ENCODE results near the gene KBTBD6. TPM values are rescaled to one million over a fixed set of nuclear protein-coding genes. Genes with fewer than 3 reads are reported as not detected.

KBTBD6 gene
- total and polyA plus RNA-seq, 4 donors, result 2.1 to 5.1 (median 3.8) TPM

DNA sequence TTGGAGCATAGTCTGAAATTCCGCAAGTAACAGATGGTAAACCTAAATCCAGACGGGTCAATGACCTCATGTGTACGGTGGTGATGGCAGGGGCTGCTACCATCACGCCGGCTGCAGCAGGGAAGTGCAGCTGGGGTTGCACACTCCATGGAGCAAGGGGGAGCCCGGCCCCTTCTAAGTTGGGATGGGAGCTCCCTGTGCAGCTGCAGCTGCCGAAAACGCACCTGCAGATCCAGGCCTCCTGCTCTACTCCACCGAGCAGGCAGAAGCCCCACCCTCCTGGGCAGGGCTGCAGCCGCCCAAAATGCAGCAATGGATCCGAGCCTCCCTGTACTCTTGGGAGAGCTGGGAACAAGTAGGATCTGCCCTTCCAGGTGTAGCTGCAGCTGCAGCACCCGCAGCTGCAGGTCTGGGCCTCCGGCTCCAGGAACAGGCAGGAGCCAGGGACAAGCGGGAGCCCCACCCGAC lies 25.5 kb downstream of the KBTBD6 start:
- H3K9ac ChIP-seq (ENCODE audit: low read depth in 1 of 2, low read length in 2 of 2), result no peak overlapping the region
- H3K9me3 ChIP-seq (ENCODE audit: control insufficient read depth in 4 of 4, low read length in 3 of 4), result no peaks in the 10 kb centered on the region
- H3K27ac ChIP-seq (ENCODE audit: low read depth in 1 of 2, low read length in 2 of 2), result no peak overlapping the region
- H3K36me3 ChIP-seq (ENCODE audit: control insufficient read depth in 4 of 4, insufficient read depth in 3 of 4, low read depth in 1 of 4, low read length in 3 of 4), result no peaks in the 10 kb centered on the region
- no peak for DNase-seq (ENCODE audit: low spot score)
- WGBS, result 89% methylated on average over 15 of the region's 15 CpGs
- H3K27me3 ChIP-seq (ENCODE audit: control insufficient read depth in 4 of 4, insufficient read depth in 4 of 4, low read length in 3 of 4), result no peaks in the 10 kb centered on the region
- TF ChIP-seq SP1 (IDR thresholded peaks at IDR 0.05), result no peak
- TF ChIP-seq, protein P1, sequence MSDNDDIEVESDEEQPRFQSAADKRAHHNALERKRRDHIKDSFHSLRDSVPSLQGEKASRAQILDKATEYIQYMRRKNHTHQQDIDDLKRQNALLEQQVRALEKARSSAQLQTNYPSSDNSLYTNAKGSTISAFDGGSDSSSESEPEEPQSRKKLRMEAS (IDR thresholded peaks at IDR 0.05), result no peak
- TF ChIP-seq, protein P2, sequence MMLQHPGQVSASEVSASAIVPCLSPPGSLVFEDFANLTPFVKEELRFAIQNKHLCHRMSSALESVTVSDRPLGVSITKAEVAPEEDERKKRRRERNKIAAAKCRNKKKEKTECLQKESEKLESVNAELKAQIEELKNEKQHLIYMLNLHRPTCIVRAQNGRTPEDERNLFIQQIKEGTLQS (IDR thresholded peaks at IDR 0.05), result no peak
- TF ChIP-seq TAF1 (conservative IDR thresholded peaks at IDR 0.05), result no peak
- TF ChIP-seq HNF4A (conservative IDR thresholded peaks at IDR 0.05), result no peak
- no peak for TF ChIP-seq YY1 (IDR thresholded peaks at IDR 0.05)
- TF ChIP-seq, protein P3, sequence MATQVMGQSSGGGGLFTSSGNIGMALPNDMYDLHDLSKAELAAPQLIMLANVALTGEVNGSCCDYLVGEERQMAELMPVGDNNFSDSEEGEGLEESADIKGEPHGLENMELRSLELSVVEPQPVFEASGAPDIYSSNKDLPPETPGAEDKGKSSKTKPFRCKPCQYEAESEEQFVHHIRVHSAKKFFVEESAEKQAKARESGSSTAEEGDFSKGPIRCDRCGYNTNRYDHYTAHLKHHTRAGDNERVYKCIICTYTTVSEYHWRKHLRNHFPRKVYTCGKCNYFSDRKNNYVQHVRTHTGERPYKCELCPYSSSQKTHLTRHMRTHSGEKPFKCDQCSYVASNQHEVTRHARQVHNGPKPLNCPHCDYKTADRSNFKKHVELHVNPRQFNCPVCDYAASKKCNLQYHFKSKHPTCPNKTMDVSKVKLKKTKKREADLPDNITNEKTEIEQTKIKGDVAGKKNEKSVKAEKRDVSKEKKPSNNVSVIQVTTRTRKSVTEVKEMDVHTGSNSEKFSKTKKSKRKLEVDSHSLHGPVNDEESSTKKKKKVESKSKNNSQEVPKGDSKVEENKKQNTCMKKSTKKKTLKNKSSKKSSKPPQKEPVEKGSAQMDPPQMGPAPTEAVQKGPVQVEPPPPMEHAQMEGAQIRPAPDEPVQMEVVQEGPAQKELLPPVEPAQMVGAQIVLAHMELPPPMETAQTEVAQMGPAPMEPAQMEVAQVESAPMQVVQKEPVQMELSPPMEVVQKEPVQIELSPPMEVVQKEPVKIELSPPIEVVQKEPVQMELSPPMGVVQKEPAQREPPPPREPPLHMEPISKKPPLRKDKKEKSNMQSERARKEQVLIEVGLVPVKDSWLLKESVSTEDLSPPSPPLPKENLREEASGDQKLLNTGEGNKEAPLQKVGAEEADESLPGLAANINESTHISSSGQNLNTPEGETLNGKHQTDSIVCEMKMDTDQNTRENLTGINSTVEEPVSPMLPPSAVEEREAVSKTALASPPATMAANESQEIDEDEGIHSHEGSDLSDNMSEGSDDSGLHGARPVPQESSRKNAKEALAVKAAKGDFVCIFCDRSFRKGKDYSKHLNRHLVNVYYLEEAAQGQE (IDR thresholded peaks at IDR 0.05), result no peak
- TF ChIP-seq NR2F2 (IDR thresholded peaks at IDR 0.05), result no peak
- TF ChIP-seq GABPA (IDR thresholded peaks at IDR 0.05 in 1 of 2, conservative IDR thresholded peaks at IDR 0.05 in 1 of 2), result no peak
- no peak for TF ChIP-seq RAD21 (IDR thresholded peaks at IDR 0.05)
- no peak overlapping the region for H3K4me3 ChIP-seq (ENCODE audit: low read depth in 1 of 3, low read length in 3 of 3)
- H3K4me1 ChIP-seq (ENCODE audit: control insufficient read depth in 4 of 4, insufficient read depth in 4 of 4, low read length in 3 of 4), result no peaks in the 10 kb centered on the region

DNA sequence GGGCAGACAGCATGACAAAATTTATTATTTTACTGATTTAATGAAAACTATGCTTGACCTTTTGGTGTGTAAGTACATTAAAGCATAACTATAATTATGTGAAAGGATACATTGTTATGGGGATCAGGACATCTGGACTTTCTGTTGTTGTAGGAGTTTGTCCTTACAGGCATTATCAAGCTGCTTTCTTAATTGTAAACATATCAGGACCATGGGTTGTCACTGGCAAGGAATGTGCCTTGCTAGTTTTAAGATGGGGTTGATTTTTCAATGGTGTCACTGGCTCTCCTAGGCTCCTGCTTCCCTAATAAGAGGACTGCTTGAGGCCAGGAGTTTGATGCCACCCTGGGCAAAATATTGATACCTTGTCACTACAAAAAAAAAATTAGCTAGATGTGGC lies 32.6 kb downstream of the KBTBD6 start:
- TF ChIP-seq, protein P4, sequence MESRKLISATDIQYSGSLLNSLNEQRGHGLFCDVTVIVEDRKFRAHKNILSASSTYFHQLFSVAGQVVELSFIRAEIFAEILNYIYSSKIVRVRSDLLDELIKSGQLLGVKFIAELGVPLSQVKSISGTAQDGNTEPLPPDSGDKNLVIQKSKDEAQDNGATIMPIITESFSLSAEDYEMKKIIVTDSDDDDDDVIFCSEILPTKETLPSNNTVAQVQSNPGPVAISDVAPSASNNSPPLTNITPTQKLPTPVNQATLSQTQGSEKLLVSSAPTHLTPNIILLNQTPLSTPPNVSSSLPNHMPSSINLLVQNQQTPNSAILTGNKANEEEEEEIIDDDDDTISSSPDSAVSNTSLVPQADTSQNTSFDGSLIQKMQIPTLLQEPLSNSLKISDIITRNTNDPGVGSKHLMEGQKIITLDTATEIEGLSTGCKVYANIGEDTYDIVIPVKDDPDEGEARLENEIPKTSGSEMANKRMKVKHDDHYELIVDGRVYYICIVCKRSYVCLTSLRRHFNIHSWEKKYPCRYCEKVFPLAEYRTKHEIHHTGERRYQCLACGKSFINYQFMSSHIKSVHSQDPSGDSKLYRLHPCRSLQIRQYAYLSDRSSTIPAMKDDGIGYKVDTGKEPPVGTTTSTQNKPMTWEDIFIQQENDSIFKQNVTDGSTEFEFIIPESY (IDR thresholded peaks at IDR 0.05), result no peak
- no peak for TF ChIP-seq TAF1 (conservative IDR thresholded peaks at IDR 0.05)
- no peak for TF ChIP-seq EGR1 (IDR thresholded peaks at IDR 0.05; ENCODE audit: low read depth in 2 of 2)
- no peak for TF ChIP-seq GABPA (IDR thresholded peaks at IDR 0.05 in 1 of 2, conservative IDR thresholded peaks at IDR 0.05 in 1 of 2)
- TF ChIP-seq HNF4A (conservative IDR thresholded peaks at IDR 0.05), result no peak
- TF ChIP-seq, protein P1 (IDR thresholded peaks at IDR 0.05), result no peak
- TF ChIP-seq NR2F2 (IDR thresholded peaks at IDR 0.05), result no peak
- no peak for TF ChIP-seq RAD21 (IDR thresholded peaks at IDR 0.05)
- no peak for TF ChIP-seq SP1 (IDR thresholded peaks at IDR 0.05)
- no peak for TF ChIP-seq FOXA1 (IDR thresholded peaks at IDR 0.05)
- TF ChIP-seq, protein P5, sequence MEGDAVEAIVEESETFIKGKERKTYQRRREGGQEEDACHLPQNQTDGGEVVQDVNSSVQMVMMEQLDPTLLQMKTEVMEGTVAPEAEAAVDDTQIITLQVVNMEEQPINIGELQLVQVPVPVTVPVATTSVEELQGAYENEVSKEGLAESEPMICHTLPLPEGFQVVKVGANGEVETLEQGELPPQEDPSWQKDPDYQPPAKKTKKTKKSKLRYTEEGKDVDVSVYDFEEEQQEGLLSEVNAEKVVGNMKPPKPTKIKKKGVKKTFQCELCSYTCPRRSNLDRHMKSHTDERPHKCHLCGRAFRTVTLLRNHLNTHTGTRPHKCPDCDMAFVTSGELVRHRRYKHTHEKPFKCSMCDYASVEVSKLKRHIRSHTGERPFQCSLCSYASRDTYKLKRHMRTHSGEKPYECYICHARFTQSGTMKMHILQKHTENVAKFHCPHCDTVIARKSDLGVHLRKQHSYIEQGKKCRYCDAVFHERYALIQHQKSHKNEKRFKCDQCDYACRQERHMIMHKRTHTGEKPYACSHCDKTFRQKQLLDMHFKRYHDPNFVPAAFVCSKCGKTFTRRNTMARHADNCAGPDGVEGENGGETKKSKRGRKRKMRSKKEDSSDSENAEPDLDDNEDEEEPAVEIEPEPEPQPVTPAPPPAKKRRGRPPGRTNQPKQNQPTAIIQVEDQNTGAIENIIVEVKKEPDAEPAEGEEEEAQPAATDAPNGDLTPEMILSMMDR (IDR thresholded peaks at IDR 0.05; ENCODE audit: low read depth, low read length, missing input control), result no peak
- no peak for TF ChIP-seq JUND (IDR thresholded peaks at IDR 0.05)
- TF ChIP-seq HNF4G (IDR thresholded peaks at IDR 0.05), result no peak
- TF ChIP-seq YY1 (IDR thresholded peaks at IDR 0.05), result no peak
- no peak for TF ChIP-seq FOXA2 (IDR thresholded peaks at IDR 0.05)
- TF ChIP-seq, protein P2 (IDR thresholded peaks at IDR 0.05), result no peak
- TF ChIP-seq, protein P3 (IDR thresholded peaks at IDR 0.05), result no peak
- no peak for TF ChIP-seq RXRA (IDR thresholded peaks at IDR 0.05)
- Histone ChIP-seq H3K9me3 (ENCODE audit: control insufficient read depth in 4 of 4, low read length in 3 of 4) (no peaks in the 10 kb centered on the region), H3K4me3 (ENCODE audit: low read depth in 1 of 3, low read length in 3 of 3) (no peak overlapping the region), H3K27ac (ENCODE audit: low read depth in 1 of 2, low read length in 2 of 2) (no peak overlapping the region), H3K36me3 (ENCODE audit: control insufficient read depth in 4 of 4, insufficient read depth in 3 of 4, low read depth in 1 of 4, low read length in 3 of 4) (no peaks in the 10 kb centered on the region), H3K27me3 (ENCODE audit: control insufficient read depth in 4 of 4, insufficient read depth in 4 of 4, low read length in 3 of 4) (no peaks in the 10 kb centered on the region), H3K4me1 (ENCODE audit: control insufficient read depth in 4 of 4, insufficient read depth in 4 of 4, low read length in 3 of 4) (peaks cover 0 to 13% (median 7%) of the 10 kb centered on the region in 4 donors), H3K9ac (ENCODE audit: low read depth in 1 of 2, low read length in 2 of 2) (no peak overlapping the region)
- DNase-seq (ENCODE audit: low spot score), result no peak
